ENCODE data around the gene VAMP1. TPM values are rescaled to one million over a fixed set of nuclear protein-coding genes. Genes with fewer than 3 reads are reported as not detected.

The VAMP1 gene
- total and polyA plus RNA-seq, 10 of the 15 experiments (the other 5 are each of a cell fraction or from before 2014, with no cell fraction given) = 4.8 to 123 (median 27.5) TPM

GRCh38 chr12:6494258-6494743 is 23.8 kb upstream of the VAMP1 start:
- 3% methylated on average over 14 of the region's 14 CpGs for WGBS (ENCODE audit: insufficient coverage, insufficient replicate concordance, low lambda C conversion rate, missing lambda C conversion rate)

More at GRCh38 chr12:6494258-6494743, 23.8 kb upstream of the VAMP1 start:
- FAIRE-seq (peak; percentile 89), DNase-seq (ENCODE audit: low read depth, low spot score) (no peak), ATAC-seq (peak; percentile 13)
- in situ Hi-C loops (cut with MboI) (no loop called here), intact Hi-C loops (cut with micrococcal nuclease; ENCODE audit: unreplicated experiment) (loop anchor here (5.0 kb wide), 1 partner anchor 38 kb away; the partner anchor contains the start of gene GAPDH)
- Histone ChIP-seq H4K20me1 (ENCODE audit: control insufficient read depth, insufficient read depth) (no peaks in the 10 kb centered on the region), H3K4me3 (peak overlapping the region; percentile 75), H2AFZ (ENCODE audit: control insufficient read depth, low read depth, low read length) (peak overlapping the region; percentile 78), H3K79me2 (ENCODE audit: control insufficient read depth, insufficient read depth, low read length) (peaks cover 55% of the 10 kb centered on the region), H3K27me3 (replicated peaks in 1 of 2; ENCODE audit: control insufficient read depth in 2 of 2, insufficient read depth in 2 of 2, low read length in 1 of 2) (no peaks in the 10 kb centered on the region), H3K4me1 (ENCODE audit: control insufficient read depth, insufficient read depth, low read length) (peaks cover 6% of the 10 kb centered on the region; the same call in 1 of the 2 replicates), H3K9me3 (replicated peaks; ENCODE audit: control insufficient read depth, insufficient read depth, low read length) (no peaks in the 10 kb centered on the region), H3K36me3 (ENCODE audit: control insufficient read depth in 2 of 2, insufficient read depth in 2 of 2, low read length in 1 of 2) (peaks cover 3 to 23% of the 10 kb centered on the region in 2 experiments), H3K9ac (ENCODE audit: control insufficient read depth, insufficient read depth, low read length) (peak overlapping the region; percentile 95), H3K27ac (ENCODE audit: control insufficient read depth, insufficient read depth) (peak overlapping the region; percentile 83), H3K4me2 (ENCODE audit: control insufficient read depth, insufficient read depth) (peak overlapping the region; percentile 88)
- ChIA-PET CTCF (interaction anchor here (0.8 to 3.7 kb wide), 7 partner anchors 18 to 69 kb away, joined by 3 to 15 read pairs (median 6); no protein-coding TSS in a partner anchor), RAD21 (ENCODE audit: unreplicated experiment) (interaction anchor here (0.9 to 2.0 kb wide), 6 partner anchors 12 to 159 kb away, joined by 3 to 9 read pairs (median 3); no protein-coding TSS in a partner anchor), POLR2A (interaction anchor here (0.5 to 1.3 kb wide), 6 partner anchors 24 to 136 kb away, joined by 4 to 11 read pairs (median 5); partner anchors contain the start of genes GAPDH and VAMP1), SMC1A (ENCODE audit: uncharacterized antibody, unreplicated experiment) (interaction anchor here (0.8 to 4.0 kb wide), 8 partner anchors 25 to 195 kb away, joined by 3 to 23 read pairs (median 5); partner anchors contain the start of genes GAPDH and ZNF384)
- peak; percentile 8; the same call in 1 of the 2 replicates for TF ChIP-seq CBFB (IDR thresholded peaks at IDR 0.05; ENCODE audit: low read depth)
- peak; percentile 30 for TF ChIP-seq E2F8 (IDR thresholded peaks at IDR 0.05; ENCODE audit: low read depth, partially characterized antibody)
- TF ChIP-seq CTCF (IDR thresholded peaks at IDR 0.05 in 2 of 3, conservative IDR thresholded peaks at IDR 0.05 in 1 of 3; ENCODE audit: control insufficient read depth in 2 of 3, extremely low read depth in 1 of 3, insufficient read depth in 1 of 3, low read depth in 3 of 3, low read length in 3 of 3) = peak in 2 of 3 experiments; percentile 9 to 22; a peak in 1 of 6 replicates
- no peak for TF ChIP-seq MTA2 (IDR thresholded peaks at IDR 0.05; ENCODE audit: low read depth)
- no peak for TF ChIP-seq POLR2AphosphoS2 (IDR thresholded peaks at IDR 0.05; ENCODE audit: low read depth, low read length)
- TF ChIP-seq GABPA (IDR thresholded peaks at IDR 0.05; ENCODE audit: low read depth) = 0 out of 2 replicates have a peak, but pooled peaks have one; percentile 1
- TF ChIP-seq, protein P1, sequence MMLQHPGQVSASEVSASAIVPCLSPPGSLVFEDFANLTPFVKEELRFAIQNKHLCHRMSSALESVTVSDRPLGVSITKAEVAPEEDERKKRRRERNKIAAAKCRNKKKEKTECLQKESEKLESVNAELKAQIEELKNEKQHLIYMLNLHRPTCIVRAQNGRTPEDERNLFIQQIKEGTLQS (IDR thresholded peaks at IDR 0.05; ENCODE audit: borderline replicate concordance, extremely low read depth, low read depth, low read length) = no peak
- TF ChIP-seq, protein P2, sequence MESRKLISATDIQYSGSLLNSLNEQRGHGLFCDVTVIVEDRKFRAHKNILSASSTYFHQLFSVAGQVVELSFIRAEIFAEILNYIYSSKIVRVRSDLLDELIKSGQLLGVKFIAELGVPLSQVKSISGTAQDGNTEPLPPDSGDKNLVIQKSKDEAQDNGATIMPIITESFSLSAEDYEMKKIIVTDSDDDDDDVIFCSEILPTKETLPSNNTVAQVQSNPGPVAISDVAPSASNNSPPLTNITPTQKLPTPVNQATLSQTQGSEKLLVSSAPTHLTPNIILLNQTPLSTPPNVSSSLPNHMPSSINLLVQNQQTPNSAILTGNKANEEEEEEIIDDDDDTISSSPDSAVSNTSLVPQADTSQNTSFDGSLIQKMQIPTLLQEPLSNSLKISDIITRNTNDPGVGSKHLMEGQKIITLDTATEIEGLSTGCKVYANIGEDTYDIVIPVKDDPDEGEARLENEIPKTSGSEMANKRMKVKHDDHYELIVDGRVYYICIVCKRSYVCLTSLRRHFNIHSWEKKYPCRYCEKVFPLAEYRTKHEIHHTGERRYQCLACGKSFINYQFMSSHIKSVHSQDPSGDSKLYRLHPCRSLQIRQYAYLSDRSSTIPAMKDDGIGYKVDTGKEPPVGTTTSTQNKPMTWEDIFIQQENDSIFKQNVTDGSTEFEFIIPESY (IDR thresholded peaks at IDR 0.05) = no peak
- BruUV-seq (replicated peaks) = no TSS peak
